ENCODE measurements around the gene NEU2.

The NEU2 gene

GRCh38 chr2:233032551-233033320, at the start of gene NEU2:
NEU2 (plus strand) TSS chr2:233032672; CDS start chr2:233032672, 0 bp downstream.
- DNase-seq (ENCODE audit: low spot score): no peak

GRCh38 chr2:232982926-232983668, 49.4 kb upstream of the NEU2 start:
- DNase-seq (ENCODE audit: low spot score): peak; percentile 70

GRCh38 chr2:232983669-232984140, 48.8 kb upstream of the NEU2 start:
- no peak for DNase-seq (ENCODE audit: low spot score)

GRCh38 chr2:232984451-232985207, 47.8 kb upstream of the NEU2 start:
- no peak for DNase-seq (ENCODE audit: low spot score)

- DNase-seq (ENCODE audit: low spot score): no peak
These were observed 46.3 kb upstream of the NEU2 start for GRCh38 chr2:232986155-232986554.

- no peak for DNase-seq (ENCODE audit: low spot score)
These were observed 39.1 kb upstream of the NEU2 start for GRCh38 chr2:232993231-232993821.

GRCh38 chr2:232994446-232994845, 38.0 kb upstream of the NEU2 start:
- no peak for DNase-seq (ENCODE audit: low spot score)

- DNase-seq (ENCODE audit: low spot score): no peak
These were observed 34.5 kb upstream of the NEU2 start for GRCh38 chr2:232997749-232998665.

- no peak for DNase-seq (ENCODE audit: low spot score)
These were observed 33.8 kb upstream of the NEU2 start for GRCh38 chr2:232998666-232998985.

GRCh38 chr2:232999354-232999753, 33.1 kb upstream of the NEU2 start:
- no peak for DNase-seq (ENCODE audit: low spot score)

- DNase-seq (ENCODE audit: low spot score): no peak
These were observed 31.4 kb upstream of the NEU2 start for GRCh38 chr2:233000886-233001750.

GRCh38 chr2:233002829-233003657, 29.4 kb upstream of the NEU2 start:
- no peak for DNase-seq (ENCODE audit: low spot score)

- no peak for DNase-seq (ENCODE audit: low spot score)
These were observed 28.6 kb upstream of the NEU2 start for GRCh38 chr2:233003658-233004555.

- DNase-seq (ENCODE audit: low spot score): no peak
These were observed 27.4 kb upstream of the NEU2 start for GRCh38 chr2:233005096-233005495.

- no peak for DNase-seq (ENCODE audit: low spot score)
These were observed 25.8 kb upstream of the NEU2 start for GRCh38 chr2:233006648-233007047.

GRCh38 chr2:233007270-233007669, 25.2 kb upstream of the NEU2 start:
- DNase-seq (ENCODE audit: low spot score): no peak

- DNase-seq (ENCODE audit: low spot score): no peak
These were observed 24.7 kb upstream of the NEU2 start for GRCh38 chr2:233007739-233008138.

GRCh38 chr2:233009661-233010060, 22.8 kb upstream of the NEU2 start:
- DNase-seq (ENCODE audit: low spot score): no peak

All from ecto neural progenitor cell (in vitro differentiated cells).